ENCODE measurements around the gene CBLN3.

CBLN3 gene

DNA sequence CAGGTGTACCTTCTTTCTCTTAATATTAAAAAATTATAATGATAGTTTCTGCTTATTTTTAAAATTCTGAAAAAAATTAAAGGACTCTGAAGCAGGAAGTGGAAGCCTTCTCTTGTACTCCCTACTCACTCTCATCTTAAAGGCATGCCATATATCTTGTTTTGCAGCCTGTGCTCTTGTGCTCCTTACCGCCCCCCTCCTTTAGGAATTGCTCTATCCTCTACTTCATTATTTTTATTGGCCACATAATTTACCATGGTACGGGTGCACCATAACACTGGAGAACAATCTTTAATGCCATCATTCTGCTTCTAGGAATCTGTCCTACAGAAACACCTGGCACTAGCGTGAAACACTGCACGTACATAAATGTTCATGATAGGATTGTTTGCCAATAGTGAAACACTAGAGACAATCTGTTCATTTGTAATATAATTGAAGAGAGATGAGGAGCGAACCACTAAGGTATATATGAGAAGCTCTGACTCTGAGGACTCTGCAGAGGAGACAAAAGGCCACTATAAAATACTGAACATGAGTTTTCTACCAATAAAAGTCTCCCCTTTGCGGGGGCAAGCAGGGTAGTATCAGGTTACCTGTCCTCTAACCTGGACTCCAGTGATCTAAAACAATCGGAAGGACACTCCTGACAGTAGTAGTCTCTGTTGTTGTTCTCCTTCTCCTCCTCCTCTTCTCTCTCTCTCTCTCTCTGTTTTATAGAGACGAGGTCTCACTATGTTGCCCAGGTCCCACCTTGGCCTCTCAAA lies 37.0 kb downstream of the CBLN3 start:
- no peak overlapping the region for H3K9ac ChIP-seq (ENCODE audit: low read depth, low read length, poor library complexity)
- WGBS, 2 donors (ENCODE audit: extremely low coverage in 2 of 2, insufficient read length in 2 of 2, insufficient replicate concordance in 1 of 2): no CpG with 5 or more reads among the region's 8 CpGs
- H3K14ac ChIP-seq (ENCODE audit: low read length): no peak overlapping the region
- no peak overlapping the region for H2BK5ac ChIP-seq (ENCODE audit: low read length)
- H3K79me1 ChIP-seq (ENCODE audit: low read depth, low read length): no peaks in the 10 kb centered on the region
- H3K4me2 ChIP-seq (ENCODE audit: insufficient read depth, low read length, poor library complexity, severe bottlenecking): no peak overlapping the region
- no peaks in the 10 kb centered on the region for H3K36me3 ChIP-seq (replicated peaks in 1 of 2; ENCODE audit: control insufficient read depth in 2 of 2, insufficient read depth in 2 of 2, low read length in 2 of 2)
- no peak for DNase-seq (ENCODE audit: low spot score)
- no peak overlapping the region for H2BK12ac ChIP-seq (ENCODE audit: low read length)
- no peak overlapping the region for H2BK120ac ChIP-seq (ENCODE audit: low read depth, low read length)
- H4K8ac ChIP-seq (ENCODE audit: low read depth, low read length): no peak overlapping the region
- H3K27ac ChIP-seq (replicated peaks; ENCODE audit: low read length): no peak overlapping the region
- peaks cover 0 to 47% (median 0%) of the 10 kb centered on the region in 3 experiments for H3K27me3 ChIP-seq (ENCODE audit: control insufficient read depth in 3 of 3, insufficient read depth in 3 of 3, low read depth in 1 of 3, low read length in 3 of 3)
- H3K18ac ChIP-seq (ENCODE audit: low read length): no peak overlapping the region
- no peak overlapping the region for H3K4ac ChIP-seq (ENCODE audit: low read length)
- peaks cover 0 to 3% of the 10 kb centered on the region in 2 donors for H3K9me3 ChIP-seq (replicated peaks in 1 of 2; ENCODE audit: control insufficient read depth in 2 of 2, insufficient read depth in 1 of 2, low read depth in 1 of 2, low read length in 2 of 2)
- H2BK15ac ChIP-seq (ENCODE audit: low read length): no peak overlapping the region
- no peak overlapping the region for H2AK5ac ChIP-seq (ENCODE audit: low read depth, low read length)
- peaks cover 0 to under 1% of the 10 kb centered on the region in 2 donors for H3K4me1 ChIP-seq (ENCODE audit: control insufficient read depth in 2 of 2, insufficient read depth in 1 of 2, low read depth in 1 of 2, low read length in 2 of 2)
- no peak overlapping the region for H3K23ac ChIP-seq (ENCODE audit: low read depth, low read length, poor library complexity)
- no peak overlapping the region for H3K4me3 ChIP-seq (ENCODE audit: low read length in 2 of 2)
- H4K91ac ChIP-seq (ENCODE audit: low read depth, low read length, poor library complexity): no peak overlapping the region
- no peak overlapping the region for H2AFZ ChIP-seq (ENCODE audit: low read length)

DNA sequence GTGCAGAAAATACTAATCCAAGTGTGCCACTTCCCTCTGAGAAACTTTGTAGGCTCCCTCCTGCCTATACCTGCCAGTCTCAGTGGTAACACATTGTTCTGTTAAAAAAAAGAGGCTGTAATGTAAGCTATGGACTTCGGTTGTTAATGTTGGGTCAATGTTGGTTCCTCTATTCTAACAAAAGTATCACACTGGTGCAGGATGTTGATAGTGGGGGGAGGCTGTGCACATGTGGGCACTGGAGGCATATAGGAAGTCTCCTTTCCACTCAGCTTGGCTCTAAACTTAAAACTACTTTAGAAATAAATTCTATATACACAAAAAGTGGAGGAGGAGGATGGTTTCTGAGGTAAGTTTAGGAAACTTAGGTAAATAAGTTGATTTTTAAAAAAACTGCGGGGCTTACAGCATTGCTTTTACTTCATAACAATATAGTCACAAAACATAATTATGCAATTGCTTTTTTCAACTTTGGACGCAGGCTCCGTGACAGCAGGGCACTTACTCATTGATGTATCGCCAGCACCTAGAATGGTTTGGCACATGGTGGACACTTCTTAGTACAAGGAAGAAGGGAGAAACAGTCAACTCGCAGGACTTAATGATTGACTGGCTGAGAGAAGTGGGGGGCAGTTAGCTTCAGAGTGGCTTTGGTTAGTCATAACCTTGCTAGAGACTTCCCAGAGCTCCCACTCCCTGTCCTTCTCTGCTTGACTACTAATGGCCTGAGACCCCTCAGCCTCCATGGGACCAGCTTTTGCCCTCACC lies 38.6 kb downstream of the CBLN3 start:
- Histone ChIP-seq H2BK15ac (ENCODE audit: low read length) (no peak overlapping the region), H2AFZ (ENCODE audit: low read length) (no peak overlapping the region), H3K23ac (ENCODE audit: low read depth, low read length, poor library complexity) (no peak overlapping the region), H3K79me1 (ENCODE audit: low read depth, low read length) (no peaks in the 10 kb centered on the region), H4K91ac (ENCODE audit: low read depth, low read length, poor library complexity) (no peak overlapping the region), H3K4me2 (ENCODE audit: insufficient read depth, low read length, poor library complexity, severe bottlenecking) (no peak overlapping the region), H3K36me3 (replicated peaks in 1 of 2; ENCODE audit: control insufficient read depth in 2 of 2, insufficient read depth in 2 of 2, low read length in 2 of 2) (no peaks in the 10 kb centered on the region), H2BK120ac (ENCODE audit: low read depth, low read length) (no peak overlapping the region), H3K27me3 (ENCODE audit: control insufficient read depth in 3 of 3, insufficient read depth in 3 of 3, low read depth in 1 of 3, low read length in 3 of 3) (peaks cover 0 to 37% (median 0%) of the 10 kb centered on the region in 3 experiments), H2AK5ac (ENCODE audit: low read depth, low read length) (no peak overlapping the region), H3K4me3 (ENCODE audit: low read length in 2 of 2) (no peak overlapping the region), H3K14ac (ENCODE audit: low read length) (no peak overlapping the region), H3K4me1 (ENCODE audit: control insufficient read depth in 2 of 2, insufficient read depth in 1 of 2, low read depth in 1 of 2, low read length in 2 of 2) (no peaks in the 10 kb centered on the region), H3K27ac (replicated peaks; ENCODE audit: low read length) (no peak overlapping the region), H3K18ac (ENCODE audit: low read length) (no peak overlapping the region), H2BK12ac (ENCODE audit: low read length) (no peak overlapping the region), H3K9me3 (replicated peaks in 1 of 2; ENCODE audit: control insufficient read depth in 2 of 2, insufficient read depth in 1 of 2, low read depth in 1 of 2, low read length in 2 of 2) (peaks cover 0 to 2% of the 10 kb centered on the region in 2 donors), H4K8ac (ENCODE audit: low read depth, low read length) (no peak overlapping the region), H2BK5ac (ENCODE audit: low read length) (no peak overlapping the region), H3K4ac (ENCODE audit: low read length) (no peak overlapping the region), H3K9ac (ENCODE audit: low read depth, low read length, poor library complexity) (no peak overlapping the region)
- no peak for DNase-seq (ENCODE audit: low spot score)
- no CpG with 5 or more reads among the region's 6 CpGs for WGBS, 2 donors (ENCODE audit: extremely low coverage in 2 of 2, insufficient read length in 2 of 2, insufficient replicate concordance in 1 of 2)

DNA sequence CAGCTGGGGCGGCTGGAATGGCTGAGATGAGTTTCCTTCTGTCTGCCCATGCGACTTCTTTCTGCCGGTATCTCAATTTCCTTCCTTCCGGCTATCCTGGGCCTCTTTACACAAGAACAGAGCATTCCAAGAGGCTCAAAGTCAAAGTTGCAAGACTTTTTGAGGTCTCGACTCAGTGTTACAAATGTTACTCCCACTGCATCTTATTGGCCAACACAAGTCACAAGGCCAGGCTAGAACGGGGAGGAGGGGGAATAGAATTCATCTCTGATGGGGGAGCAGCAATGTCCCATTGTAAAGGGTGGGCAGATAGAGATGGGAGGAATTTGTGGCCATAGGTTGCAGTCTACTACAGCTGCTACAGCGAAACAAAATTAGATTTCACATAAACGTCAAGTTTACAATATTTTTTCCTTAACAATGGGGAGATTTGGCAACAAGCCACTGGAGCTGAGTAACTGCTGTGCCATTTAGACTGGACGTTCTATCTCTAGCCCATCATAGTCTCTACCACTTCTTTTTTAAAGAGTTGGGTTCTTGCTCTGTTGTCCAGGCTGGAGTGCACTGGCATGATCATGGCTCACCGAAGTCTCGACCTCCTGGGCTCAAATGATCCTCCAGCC lies 40.1 kb downstream of the CBLN3 start:
- H3K4ac ChIP-seq (ENCODE audit: low read length): no peak overlapping the region
- H3K23ac ChIP-seq (ENCODE audit: low read depth, low read length, poor library complexity): no peak overlapping the region
- no peak overlapping the region for H2AK5ac ChIP-seq (ENCODE audit: low read depth, low read length)
- H3K27ac ChIP-seq (replicated peaks; ENCODE audit: low read length): no peak overlapping the region
- H2AFZ ChIP-seq (ENCODE audit: low read length): peak overlapping the region; percentile 36
- no CpG with 5 or more reads among the region's 11 CpGs for WGBS, 2 donors (ENCODE audit: extremely low coverage in 2 of 2, insufficient read length in 2 of 2, insufficient replicate concordance in 1 of 2)
- H3K79me1 ChIP-seq (ENCODE audit: low read depth, low read length): no peaks in the 10 kb centered on the region
- peaks cover 0 to 30% (median 0%) of the 10 kb centered on the region in 3 experiments for H3K27me3 ChIP-seq (ENCODE audit: control insufficient read depth in 3 of 3, insufficient read depth in 3 of 3, low read depth in 1 of 3, low read length in 3 of 3)
- peak overlapping the region; percentile 12 for H3K14ac ChIP-seq (ENCODE audit: low read length)
- no peaks in the 10 kb centered on the region for H3K9me3 ChIP-seq (replicated peaks in 1 of 2; ENCODE audit: control insufficient read depth in 2 of 2, insufficient read depth in 1 of 2, low read depth in 1 of 2, low read length in 2 of 2)
- no peak overlapping the region for H2BK5ac ChIP-seq (ENCODE audit: low read length)
- no peaks in the 10 kb centered on the region for H3K4me1 ChIP-seq (ENCODE audit: control insufficient read depth in 2 of 2, insufficient read depth in 1 of 2, low read depth in 1 of 2, low read length in 2 of 2)
- no peaks in the 10 kb centered on the region for H3K36me3 ChIP-seq (replicated peaks in 1 of 2; ENCODE audit: control insufficient read depth in 2 of 2, insufficient read depth in 2 of 2, low read length in 2 of 2)
- H2BK120ac ChIP-seq (ENCODE audit: low read depth, low read length): no peak overlapping the region
- H3K4me2 ChIP-seq (ENCODE audit: insufficient read depth, low read length, poor library complexity, severe bottlenecking): no peak overlapping the region
- no peak overlapping the region for H3K4me3 ChIP-seq (ENCODE audit: low read length in 2 of 2)
- H4K8ac ChIP-seq (ENCODE audit: low read depth, low read length): no peak overlapping the region
- H3K18ac ChIP-seq (ENCODE audit: low read length): no peak overlapping the region
- no peak overlapping the region for H4K91ac ChIP-seq (ENCODE audit: low read depth, low read length, poor library complexity)
- H2BK15ac ChIP-seq (ENCODE audit: low read length): no peak overlapping the region
- H3K9ac ChIP-seq (ENCODE audit: low read depth, low read length, poor library complexity): no peak overlapping the region
- H2BK12ac ChIP-seq (ENCODE audit: low read length): no peak overlapping the region
- no peak for DNase-seq (ENCODE audit: low spot score)

Data from neuronal stem cell (in vitro differentiated cells).